D721Med (cell line): ENCODE data around the gene SEMA6A.

Experiments
- DNase-seq: peaks from one replicate; pipeline ENCODE4 v3.0.0; 2011; ENCODE audit warnings: low spot score; ENCODE audit not compliant: insufficient read length
- FAIRE-seq: peaks from 2 replicates; lab custom pipeline; 2011; peaks lifted over from hg19 to GRCh38; lab: Jason Lieb, UNC
- TF ChIP-seq, protein P1 (sequence below): IDR thresholded peaks from 2 replicates; pipeline ENCODE4 v1.5.1; 2012; ENCODE audit warnings: mild to moderate bottlenecking, control low read depth; ENCODE audit not compliant: insufficient read depth; ENCODE audit errors: missing control alignments

Gene SEMA6A

GRCh38 chr5:116576053-116576713 lies 1.6 kb upstream of the SEMA6A start:
- peak; percentile 50 for DNase-seq
- FAIRE-seq: no peak
- TF ChIP-seq, protein P1, sequence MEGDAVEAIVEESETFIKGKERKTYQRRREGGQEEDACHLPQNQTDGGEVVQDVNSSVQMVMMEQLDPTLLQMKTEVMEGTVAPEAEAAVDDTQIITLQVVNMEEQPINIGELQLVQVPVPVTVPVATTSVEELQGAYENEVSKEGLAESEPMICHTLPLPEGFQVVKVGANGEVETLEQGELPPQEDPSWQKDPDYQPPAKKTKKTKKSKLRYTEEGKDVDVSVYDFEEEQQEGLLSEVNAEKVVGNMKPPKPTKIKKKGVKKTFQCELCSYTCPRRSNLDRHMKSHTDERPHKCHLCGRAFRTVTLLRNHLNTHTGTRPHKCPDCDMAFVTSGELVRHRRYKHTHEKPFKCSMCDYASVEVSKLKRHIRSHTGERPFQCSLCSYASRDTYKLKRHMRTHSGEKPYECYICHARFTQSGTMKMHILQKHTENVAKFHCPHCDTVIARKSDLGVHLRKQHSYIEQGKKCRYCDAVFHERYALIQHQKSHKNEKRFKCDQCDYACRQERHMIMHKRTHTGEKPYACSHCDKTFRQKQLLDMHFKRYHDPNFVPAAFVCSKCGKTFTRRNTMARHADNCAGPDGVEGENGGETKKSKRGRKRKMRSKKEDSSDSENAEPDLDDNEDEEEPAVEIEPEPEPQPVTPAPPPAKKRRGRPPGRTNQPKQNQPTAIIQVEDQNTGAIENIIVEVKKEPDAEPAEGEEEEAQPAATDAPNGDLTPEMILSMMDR: peak; percentile 65

- DNase-seq: no peak
Measured at GRCh38 chr5:116575326-116576052, 866 bp upstream of the SEMA6A start.

DNA sequence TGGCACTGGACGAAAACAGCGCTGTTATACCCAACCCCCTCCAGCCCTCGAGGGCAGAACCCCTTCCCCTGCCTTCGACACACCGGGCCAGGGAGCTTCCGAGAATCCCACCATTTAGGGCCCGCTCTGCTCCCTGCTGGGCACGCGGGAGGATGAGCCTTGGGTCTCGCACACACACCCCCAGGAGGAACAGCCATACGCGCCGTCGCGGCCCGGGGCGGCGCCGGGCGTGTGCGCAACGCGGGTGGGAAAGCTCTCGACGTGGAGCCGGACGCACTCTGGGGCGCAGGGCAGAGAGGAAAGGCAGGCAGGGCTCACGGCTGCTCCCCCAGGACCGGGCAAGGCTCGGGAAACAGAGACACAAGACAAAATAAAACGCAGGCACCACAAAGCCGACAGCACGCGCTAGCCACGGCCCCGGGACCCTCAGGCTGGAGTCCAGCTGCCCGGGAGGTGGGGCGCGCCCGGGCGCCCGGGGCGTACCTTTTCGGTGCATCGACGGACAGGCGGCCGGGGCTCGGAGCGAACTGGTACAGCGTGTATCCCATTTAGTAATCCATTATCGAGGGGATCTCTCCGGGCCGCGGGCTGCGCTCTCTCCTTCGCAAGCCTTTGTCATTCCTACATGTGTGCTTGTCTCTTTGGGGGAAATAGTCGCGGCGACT lies 789 bp downstream of the SEMA6A start:
- FAIRE-seq: no peak
- DNase-seq: no peak
- TF ChIP-seq, protein P1: no peak

More at GRCh38 chr5:116575326-116576052, 866 bp upstream of the SEMA6A start:
- TF ChIP-seq, protein P1: no peak
- no peak for FAIRE-seq

DNA sequence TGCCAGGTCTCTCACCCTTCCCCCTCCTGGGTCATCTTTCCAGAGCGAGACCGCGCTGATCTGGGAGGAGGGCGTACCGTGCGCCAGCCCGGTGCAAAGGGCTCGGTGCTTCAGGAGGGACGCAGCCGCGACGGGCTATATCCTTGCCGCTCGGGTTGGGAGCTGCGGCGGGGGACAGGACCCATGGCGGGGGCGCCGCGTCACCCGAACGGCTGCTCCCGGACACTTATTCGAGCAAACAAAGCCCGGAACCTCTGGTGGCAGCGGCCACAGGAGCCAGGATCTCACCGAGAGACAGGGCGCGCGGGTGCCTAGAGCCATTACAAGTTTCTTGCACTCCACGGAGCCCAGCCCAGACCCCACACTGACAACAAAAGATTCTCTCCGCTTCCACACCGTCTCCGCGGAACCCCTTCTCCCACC lies 1.3 kb downstream of the SEMA6A start:
- TF ChIP-seq, protein P1: no peak
- peak; percentile 32 for DNase-seq
- FAIRE-seq: no peak

DNA sequence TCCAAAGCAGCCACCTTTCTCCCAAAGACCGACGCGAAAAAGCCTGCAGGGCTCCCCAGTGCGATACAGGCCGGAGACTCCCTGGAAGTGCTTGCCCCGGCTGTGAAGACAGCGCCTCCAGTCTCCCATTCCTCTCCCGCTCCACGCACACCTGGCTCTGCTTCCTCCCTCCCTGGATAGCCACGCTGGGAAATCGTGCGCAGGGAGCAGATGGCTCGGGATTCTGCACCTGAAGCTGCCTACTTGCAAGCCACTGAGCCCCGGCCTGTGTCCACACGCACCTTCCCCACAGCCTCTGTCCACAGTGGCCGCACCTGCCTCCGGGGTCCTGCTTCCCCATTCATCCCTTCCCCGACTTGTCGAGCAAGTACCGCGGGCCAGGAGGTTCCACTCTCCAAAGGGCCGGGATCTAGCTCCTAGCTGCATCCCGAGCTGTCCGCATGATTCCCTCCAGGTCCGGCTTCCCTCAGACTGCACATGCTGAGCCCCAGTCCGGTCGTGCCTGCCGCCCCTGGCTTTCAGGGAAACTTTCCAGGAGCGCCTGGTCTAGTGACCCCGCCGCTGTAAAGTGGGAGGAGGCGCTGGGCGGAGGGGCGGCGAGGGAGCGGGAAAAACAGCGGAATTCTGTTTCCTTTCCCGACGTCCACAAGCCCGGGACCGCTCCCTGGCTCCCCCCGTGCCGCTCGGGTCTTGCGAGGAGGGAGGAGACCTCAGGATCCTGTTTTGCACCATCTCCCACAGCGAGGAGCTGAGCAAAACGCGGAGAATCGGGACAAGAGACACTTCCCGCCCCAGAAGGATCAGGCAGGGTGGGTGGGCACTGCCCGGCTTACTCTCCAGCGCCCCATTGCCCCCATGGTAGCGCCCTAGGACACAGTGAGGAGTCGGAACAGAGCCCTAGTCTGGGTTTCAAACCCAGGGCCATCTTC lies 2.0 kb downstream of the SEMA6A start:
- TF ChIP-seq, protein P1: no peak
- no peak for DNase-seq
- FAIRE-seq: no peak

DNA sequence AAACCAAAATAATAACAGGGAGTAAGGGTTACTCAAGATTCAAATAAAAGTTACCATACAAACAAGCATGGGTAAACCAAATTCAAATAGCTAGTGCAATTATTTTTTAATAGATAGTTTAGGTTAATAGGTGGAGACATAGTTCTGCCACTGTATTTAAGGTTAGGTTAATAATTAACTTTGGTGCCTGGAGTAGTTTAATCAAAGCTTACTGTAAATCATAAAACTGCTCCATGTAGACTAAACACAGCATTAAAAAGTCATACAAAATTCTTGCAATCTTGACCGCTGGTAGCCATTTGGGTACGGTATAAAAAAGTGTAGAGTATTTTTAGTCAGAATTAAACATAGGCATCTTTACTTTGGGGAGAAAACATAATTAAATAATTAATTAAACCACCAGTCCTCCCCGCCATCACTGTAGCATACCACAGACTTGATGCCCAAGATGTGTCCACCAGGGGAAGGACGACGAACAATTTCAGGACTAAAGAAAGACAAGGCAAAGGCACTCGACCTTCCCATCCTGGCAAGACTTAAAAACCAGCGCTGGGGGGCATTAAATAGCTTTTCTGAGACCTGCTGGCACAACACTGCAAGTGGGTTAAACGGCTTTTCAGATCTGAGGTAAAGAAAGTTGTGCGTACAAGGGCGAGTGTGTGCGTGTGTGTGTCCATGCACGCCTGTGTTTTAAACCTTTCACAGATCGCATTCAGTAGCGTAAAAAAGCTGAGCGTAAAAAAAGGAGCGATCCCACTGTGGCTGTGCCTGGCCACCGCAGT lies 2.9 kb downstream of the SEMA6A start:
- FAIRE-seq: no peak
- no peak for DNase-seq
- TF ChIP-seq, protein P1: no peak
